ENCODE results near the gene TCF7L1. TPM values are rescaled to one million over a fixed set of nuclear protein-coding genes. Genes with fewer than 3 reads are reported as not detected.
A peak's percentile ranks its signal among the peaks of the same experiment; 100 is the strongest.

Gene TCF7L1
- total RNA-seq, 8 experiments from 2014 or later, result 1.4 to 10.1 (median 3.4) TPM

- in situ Hi-C loops (cut with MboI; ENCODE audit: low pct_unique_long_range_greater_than_20kb in 2 of 9, low sequenced_read_pairs in 9 of 9, unreplicated experiment in 9 of 9), result no loop called here
- Histone ChIP-seq H3K27ac (no peak overlapping the region), H3K4me1 (replicated peaks in 1 of 2) (peaks cover 9 to 12% of the 10 kb centered on the region in 2 donors), H3K4me3 (no peak overlapping the region)
- 80 to 100% (median 98%) methylated on average over 1 to 5 of the region's 11 CpGs; no CpG with 5 or more reads in 2 of the 10 experiments for WGBS, 10 experiments
- ATAC-seq (replicated peaks in 6 of 8), result no peak
These were observed 48.8 kb downstream of the TCF7L1 start for GRCh38 chr2:85181844-85182456.

GRCh38 chr2:85183076-85183475, 49.9 kb downstream of the TCF7L1 start:
- Histone ChIP-seq H3K4me3 (no peak overlapping the region), H3K4me1 (replicated peaks in 1 of 2) (peaks cover 9 to 12% of the 10 kb centered on the region in 2 donors), H3K27ac (no peak overlapping the region)
- in situ Hi-C loops (cut with MboI; ENCODE audit: low pct_unique_long_range_greater_than_20kb in 2 of 9, low sequenced_read_pairs in 9 of 9, unreplicated experiment in 9 of 9), result no loop called here
- WGBS, 10 experiments, result 58 to 100% (median 80%) methylated on average over 1 to 3 of the region's 3 CpGs; no CpG with 5 or more reads in 3 of the 10 experiments
- ATAC-seq (replicated peaks in 6 of 8), result peak in 2 of 8 experiments; percentile 57 to 58

GRCh38 chr2:85183479-85183878, 50.3 kb downstream of the TCF7L1 start:
- peaks cover 12 to 15% of the 10 kb centered on the region in 2 donors for H3K4me1 ChIP-seq (replicated peaks in 1 of 2)
- in situ Hi-C loops (cut with MboI; ENCODE audit: low pct_unique_long_range_greater_than_20kb in 2 of 9, low sequenced_read_pairs in 9 of 9, unreplicated experiment in 9 of 9), result no loop called here
- WGBS, 10 experiments, result 59 to 100% (median 100%) methylated on average over 1 to 4 of the region's 4 CpGs; no CpG with 5 or more reads in 3 of the 10 experiments
- no peak overlapping the region for H3K27ac ChIP-seq
- no peak overlapping the region for H3K4me3 ChIP-seq
- ATAC-seq (replicated peaks in 6 of 8), result peak in 3 of 8 experiments; percentile 53 to 77 (median 75)

- no peak for ATAC-seq (replicated peaks in 6 of 8)
- peaks cover 16 to 18% of the 10 kb centered on the region in 2 donors for H3K4me1 ChIP-seq (replicated peaks in 1 of 2)
- WGBS, 10 experiments, result 60 to 100% (median 88%) methylated on average over 2 to 6 of the region's 9 CpGs; no CpG with 5 or more reads in 4 of the 10 experiments
- no peak overlapping the region for H3K4me3 ChIP-seq
- in situ Hi-C loops (cut with MboI; ENCODE audit: low pct_unique_long_range_greater_than_20kb in 2 of 9, low sequenced_read_pairs in 9 of 9, unreplicated experiment in 9 of 9), result no loop called here
- no peak overlapping the region for H3K27ac ChIP-seq
These were observed 51.0 kb downstream of the TCF7L1 start for GRCh38 chr2:85184231-85184630.

- H3K4me1 ChIP-seq (replicated peaks in 1 of 2), result peaks cover 16 to 21% of the 10 kb centered on the region in 2 donors
- in situ Hi-C loops (cut with MboI; ENCODE audit: low pct_unique_long_range_greater_than_20kb in 2 of 9, low sequenced_read_pairs in 9 of 9, unreplicated experiment in 9 of 9), result no loop called here
- 83 to 100% (median 100%) methylated on average over 1 to 4 of the region's 6 CpGs; no CpG with 5 or more reads in 3 of the 10 experiments for WGBS, 10 experiments
These were observed 51.8 kb downstream of the TCF7L1 start for GRCh38 chr2:85184990-85185389.

GRCh38 chr2:85185431-85185940, 52.3 kb downstream of the TCF7L1 start:
- Histone ChIP-seq H3K27ac (no peak overlapping the region), H3K4me3 (no peak overlapping the region), H3K4me1 (replicated peaks in 1 of 2) (peaks cover 17 to 22% of the 10 kb centered on the region in 2 donors)
- in situ Hi-C loops (cut with MboI; ENCODE audit: low pct_unique_long_range_greater_than_20kb in 2 of 9, low sequenced_read_pairs in 9 of 9, unreplicated experiment in 9 of 9), result no loop called here
- WGBS, 10 experiments, result 85 to 100% (median 100%) methylated on average over 1 to 3 of the region's 7 CpGs; no CpG with 5 or more reads in 6 of the 10 experiments
- no peak for ATAC-seq (replicated peaks in 6 of 8)

More at GRCh38 chr2:85184990-85185389, 51.8 kb downstream of the TCF7L1 start:
- no peak overlapping the region for H3K4me3 ChIP-seq
- no peak for ATAC-seq (replicated peaks in 6 of 8)
- no peak overlapping the region for H3K27ac ChIP-seq

GRCh38 chr2:85187069-85187468, 53.9 kb downstream of the TCF7L1 start:
- Histone ChIP-seq H3K4me3 (no peak overlapping the region), H3K27ac (no peak overlapping the region), H3K4me1 (replicated peaks in 1 of 2) (peaks cover 17 to 20% of the 10 kb centered on the region in 2 donors)
- ATAC-seq (replicated peaks in 6 of 8), result no peak
- 17 to 92% (median 83%) methylated on average over 1 to 2 of the region's 2 CpGs; no CpG with 5 or more reads in 2 of the 10 experiments for WGBS, 10 experiments
- in situ Hi-C loops (cut with MboI; ENCODE audit: low pct_unique_long_range_greater_than_20kb in 2 of 9, low sequenced_read_pairs in 9 of 9, unreplicated experiment in 9 of 9), result no loop called here

- ATAC-seq (replicated peaks in 6 of 8), result peak in 3 of 8 experiments; percentile 1 to 47 (median 15)
- in situ Hi-C loops (cut with MboI; ENCODE audit: low pct_unique_long_range_greater_than_20kb in 2 of 9, low sequenced_read_pairs in 9 of 9, unreplicated experiment in 9 of 9), result no loop called here
These were observed 55.7 kb downstream of the TCF7L1 start for GRCh38 chr2:85188852-85189251.

GRCh38 chr2:85189606-85190270, 56.5 kb downstream of the TCF7L1 start:
- in situ Hi-C loops (cut with MboI; ENCODE audit: low pct_unique_long_range_greater_than_20kb in 2 of 9, low sequenced_read_pairs in 9 of 9, unreplicated experiment in 9 of 9), result no loop called here
- peak overlapping the region in 1 of 2 donors; percentile 9 for H3K27ac ChIP-seq
- ATAC-seq (replicated peaks in 6 of 8), result peak in 5 of 8 experiments; percentile 93 to 96 (median 94)
- H3K4me1 ChIP-seq (replicated peaks in 1 of 2), result peaks cover 17 to 20% of the 10 kb centered on the region in 2 donors
- 0 to 100% (median 15%) methylated on average over 1 to 4 of the region's 12 CpGs; no CpG with 5 or more reads in 4 of the 10 experiments for WGBS, 10 experiments
- H3K4me3 ChIP-seq, result peak overlapping the region in 1 of 5 donors; percentile 5

More at GRCh38 chr2:85188852-85189251, 55.7 kb downstream of the TCF7L1 start:
- no peak overlapping the region for H3K27ac ChIP-seq
- no peak overlapping the region for H3K4me3 ChIP-seq
- peaks cover 17 to 20% of the 10 kb centered on the region in 2 donors for H3K4me1 ChIP-seq (replicated peaks in 1 of 2)
- WGBS, 10 experiments, result 0 to 57% (median 18%) methylated on average over 1 to 5 of the region's 5 CpGs; no CpG with 5 or more reads in 2 of the 10 experiments

GRCh38 chr2:85191157-85191556, 58.0 kb downstream of the TCF7L1 start:
- H3K4me3 ChIP-seq, result no peak overlapping the region

GRCh38 chr2:85194780-85195480, 61.7 kb downstream of the TCF7L1 start:
- H3K4me1 ChIP-seq (replicated peaks in 1 of 2), result peaks cover 2 to 10% of the 10 kb centered on the region in 2 donors

More at GRCh38 chr2:85191157-85191556, 58.0 kb downstream of the TCF7L1 start:
- peaks cover 17 to 20% of the 10 kb centered on the region in 2 donors for H3K4me1 ChIP-seq (replicated peaks in 1 of 2)
- H3K27ac ChIP-seq, result no peak overlapping the region
- in situ Hi-C loops (cut with MboI; ENCODE audit: low pct_unique_long_range_greater_than_20kb in 2 of 9, low sequenced_read_pairs in 9 of 9, unreplicated experiment in 9 of 9), result no loop called here
- WGBS, 10 experiments, result 100% methylated on average over 1 of the region's 2 CpGs; no CpG with 5 or more reads in 7 of the 10 experiments
- no peak for ATAC-seq (replicated peaks in 6 of 8)

GRCh38 chr2:85195956-85196355, 62.8 kb downstream of the TCF7L1 start:
- no peak for ATAC-seq (replicated peaks in 6 of 8)
- 20 to 100% (median 90%) methylated on average over 1 to 5 of the region's 5 CpGs; no CpG with 5 or more reads in 2 of the 10 experiments for WGBS, 10 experiments
- no peak overlapping the region for H3K27ac ChIP-seq
- in situ Hi-C loops (cut with MboI; ENCODE audit: low pct_unique_long_range_greater_than_20kb in 2 of 9, low sequenced_read_pairs in 9 of 9, unreplicated experiment in 9 of 9), result no loop called here
- no peak overlapping the region for H3K4me3 ChIP-seq
- peaks cover 0 to 8% of the 10 kb centered on the region in 2 donors for H3K4me1 ChIP-seq (replicated peaks in 1 of 2)

More at GRCh38 chr2:85194780-85195480, 61.7 kb downstream of the TCF7L1 start:
- in situ Hi-C loops (cut with MboI; ENCODE audit: low pct_unique_long_range_greater_than_20kb in 2 of 9, low sequenced_read_pairs in 9 of 9, unreplicated experiment in 9 of 9), result no loop called here
- Histone ChIP-seq H3K27ac (no peak overlapping the region), H3K4me3 (no peak overlapping the region)
- WGBS, 10 experiments, result 50 to 100% (median 94%) methylated on average over 1 to 6 of the region's 8 CpGs; no CpG with 5 or more reads in 5 of the 10 experiments
- ATAC-seq (replicated peaks in 6 of 8), result no peak

Measured in motor neuron (in vitro differentiated cells).